Stimulated activated CD4-positive, alpha-beta T cell treated with anti-CD3 and anti-CD28 coated beads, Interleukin-15, amount 100 ng/mL, for 1 hour (primary cell): Measurements from ENCODE around the gene GALNT16.

ENCODE experiments used
- DNase-seq, 2 donors: peaks; one replicate each; pipeline ENCODE4 v3.0.0-alpha.2; 2020; ENCODE audit warnings: low read depth in 1 of 2, low spot score in 1 of 2

GALNT16 gene

DNA sequence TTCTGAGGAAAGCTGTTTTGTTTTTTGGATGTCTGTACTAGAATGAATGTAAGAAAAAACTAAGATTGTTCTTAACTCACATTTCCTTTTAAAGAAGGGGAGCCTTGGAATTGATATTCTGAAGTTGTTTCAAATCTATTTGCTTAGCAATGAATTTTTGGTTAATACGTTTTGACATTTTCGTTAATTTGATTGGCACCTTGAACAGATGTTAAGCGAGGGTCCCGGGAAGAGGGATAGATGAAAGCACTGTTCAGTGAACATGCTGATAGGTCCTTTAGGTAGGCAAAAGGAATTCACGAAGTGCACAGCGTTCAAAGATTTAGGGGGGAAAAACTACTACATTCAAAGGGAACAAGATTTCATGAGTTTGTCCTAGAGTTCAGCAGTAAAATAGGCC is 140.2 kb downstream of the GALNT16 start:
- DNase-seq: no peak

DNA sequence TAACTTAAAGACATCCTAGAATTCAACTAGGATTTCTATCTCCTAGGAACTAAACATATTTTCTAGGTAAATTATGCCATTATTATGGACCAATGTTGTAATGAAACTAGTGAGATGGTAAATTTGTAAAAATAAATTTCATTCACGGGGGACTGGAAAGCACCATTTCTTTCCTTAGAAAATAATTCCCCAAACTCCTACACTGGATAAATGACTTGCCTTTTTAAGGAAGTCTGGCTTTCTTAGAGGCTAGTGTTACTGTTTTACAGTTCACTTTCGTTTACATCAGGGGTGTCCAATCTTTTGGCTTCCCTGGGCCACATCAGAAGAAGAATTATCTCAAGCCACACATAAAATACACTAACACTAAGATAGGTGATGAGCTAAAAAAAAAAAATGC is 141.9 kb downstream of the GALNT16 start:
- DNase-seq: no peak

DNA sequence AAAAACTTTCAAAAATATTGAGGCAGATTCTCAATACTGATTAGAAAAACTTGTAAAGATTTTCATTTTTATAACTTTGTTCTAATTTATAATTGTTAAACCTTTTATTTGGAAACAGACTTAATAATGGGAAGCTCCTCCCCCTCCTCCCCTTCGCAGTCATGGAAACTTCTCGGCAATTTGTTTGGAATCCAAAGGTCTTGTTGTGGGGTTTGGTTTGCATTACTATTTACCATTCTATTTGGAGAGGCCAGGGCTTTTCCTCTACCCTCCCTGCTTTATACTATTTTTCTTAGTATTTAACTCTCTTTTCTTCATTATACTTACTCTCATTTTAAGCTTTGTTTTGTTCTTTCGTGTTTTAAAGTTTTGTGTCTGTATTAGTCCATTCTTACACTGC is 144.5 kb downstream of the GALNT16 start:
- no peak for DNase-seq

DNA sequence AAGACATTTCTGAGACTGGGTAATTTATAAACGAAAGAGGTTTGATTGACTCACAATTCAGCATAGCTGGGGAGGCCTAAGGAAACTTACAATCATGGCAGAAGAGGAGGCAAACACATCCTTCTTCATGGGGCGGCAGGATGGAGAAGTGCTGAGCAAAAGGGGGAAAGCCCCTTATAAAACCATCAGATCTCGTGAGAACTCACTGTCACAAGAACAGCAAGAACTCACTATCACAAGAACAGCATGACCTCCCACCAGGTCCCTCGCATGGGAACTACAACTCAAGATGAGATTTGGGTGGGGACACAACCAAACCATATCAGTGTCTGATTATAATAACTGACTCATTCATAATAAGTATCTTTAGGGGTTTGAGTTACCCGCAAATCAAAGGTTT is 144.9 kb downstream of the GALNT16 start:
- DNase-seq: no peak

DNA sequence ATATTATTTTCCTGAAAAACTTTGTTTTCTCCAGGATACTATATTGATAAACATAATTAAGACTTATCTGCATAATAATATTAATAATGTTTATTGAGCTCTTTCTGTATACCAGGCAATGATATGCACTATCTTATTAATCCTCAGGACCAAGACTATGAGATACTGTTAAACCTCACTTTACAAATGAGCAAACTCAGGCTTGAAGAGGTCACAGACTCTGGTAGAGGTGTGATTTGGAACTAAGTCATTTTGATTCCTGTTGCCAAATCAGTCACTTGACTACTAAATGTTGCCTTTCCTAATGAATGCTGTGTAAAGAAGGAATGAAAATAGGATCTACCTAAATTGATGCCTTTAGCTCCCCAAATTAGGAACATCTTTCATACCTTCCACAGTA is 145.8 kb downstream of the GALNT16 start:
- no peak for DNase-seq
